NCI-H2171 treated with DMSO at 0.1 percent for 48 hours (cell line): ENCODE measurements around the gene PLXNA4.

Source experiments
- DNase-seq: peaks from one replicate; lab custom pipeline; 2025; lab: John Stamatoyannopoulos, UW

Gene PLXNA4

GRCh38 chr7:132083537-132084123 lies 492.6 kb downstream of the PLXNA4 start:
- no peak for DNase-seq

DNA sequence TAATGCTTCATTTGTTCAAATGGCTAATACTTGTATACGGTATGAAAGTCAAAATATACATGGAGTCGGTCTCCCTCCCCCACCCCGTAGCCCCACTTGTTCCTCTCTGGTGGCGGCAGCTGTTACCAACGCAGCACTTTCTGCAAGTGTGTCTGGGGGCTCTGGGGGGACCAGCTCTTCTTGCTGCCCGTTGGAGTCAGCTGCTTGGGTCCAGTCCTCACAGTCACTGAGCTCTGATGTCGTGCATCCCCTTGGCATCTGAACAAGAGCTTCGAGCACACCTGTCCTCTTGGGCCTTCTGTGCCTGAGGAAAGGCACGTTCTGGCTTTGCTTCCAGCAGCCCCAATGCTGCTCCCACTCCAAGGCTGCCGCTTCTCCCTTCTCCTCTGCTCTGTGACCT lies 493.1 kb downstream of the PLXNA4 start:
- no peak for DNase-seq

DNA sequence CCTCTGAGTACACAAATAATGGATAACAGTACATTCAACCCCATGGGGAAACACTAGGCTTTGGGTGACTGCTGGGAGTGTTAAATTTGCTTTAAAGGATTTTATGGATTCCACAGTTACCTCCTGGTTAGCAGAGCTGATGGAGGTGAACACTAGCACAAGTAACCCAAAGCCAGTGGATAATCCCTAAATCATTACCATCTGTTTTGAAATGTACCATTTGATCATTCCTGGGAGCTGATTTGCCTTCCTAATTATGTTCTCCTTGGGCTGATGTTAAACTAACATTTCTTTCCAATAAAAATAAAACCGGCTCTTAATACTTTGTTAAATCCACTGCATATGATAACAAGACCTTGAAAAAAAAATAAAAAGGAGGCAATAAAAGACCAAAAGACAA lies 493.9 kb downstream of the PLXNA4 start:
- DNase-seq, result no peak

DNA sequence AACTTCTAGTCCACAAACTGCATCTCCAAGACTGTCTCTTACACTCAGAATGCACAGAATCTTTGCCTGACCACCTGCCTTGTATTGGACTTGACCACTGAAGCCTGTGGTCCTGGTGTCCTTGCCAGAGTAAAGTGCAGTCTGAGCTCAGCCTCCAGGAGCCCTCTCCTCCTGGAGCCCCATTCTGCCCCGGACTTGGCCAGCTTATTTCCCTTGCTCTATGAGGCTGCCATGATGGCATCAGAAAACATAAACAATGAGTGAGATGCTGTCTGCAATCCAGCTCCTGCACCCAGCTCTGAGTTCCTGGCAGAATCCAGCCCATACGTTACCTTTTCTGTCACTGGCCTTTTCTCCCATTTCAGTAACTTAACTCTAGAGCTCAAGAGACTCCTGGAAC lies 494.6 kb downstream of the PLXNA4 start:
- DNase-seq, result no peak

- DNase-seq, result no peak
Observed at GRCh38 chr7:132080967-132081668, 495.2 kb downstream of the PLXNA4 start.

GRCh38 chr7:132080467-132080866 lies 495.8 kb downstream of the PLXNA4 start:
- DNase-seq, result no peak

DNA sequence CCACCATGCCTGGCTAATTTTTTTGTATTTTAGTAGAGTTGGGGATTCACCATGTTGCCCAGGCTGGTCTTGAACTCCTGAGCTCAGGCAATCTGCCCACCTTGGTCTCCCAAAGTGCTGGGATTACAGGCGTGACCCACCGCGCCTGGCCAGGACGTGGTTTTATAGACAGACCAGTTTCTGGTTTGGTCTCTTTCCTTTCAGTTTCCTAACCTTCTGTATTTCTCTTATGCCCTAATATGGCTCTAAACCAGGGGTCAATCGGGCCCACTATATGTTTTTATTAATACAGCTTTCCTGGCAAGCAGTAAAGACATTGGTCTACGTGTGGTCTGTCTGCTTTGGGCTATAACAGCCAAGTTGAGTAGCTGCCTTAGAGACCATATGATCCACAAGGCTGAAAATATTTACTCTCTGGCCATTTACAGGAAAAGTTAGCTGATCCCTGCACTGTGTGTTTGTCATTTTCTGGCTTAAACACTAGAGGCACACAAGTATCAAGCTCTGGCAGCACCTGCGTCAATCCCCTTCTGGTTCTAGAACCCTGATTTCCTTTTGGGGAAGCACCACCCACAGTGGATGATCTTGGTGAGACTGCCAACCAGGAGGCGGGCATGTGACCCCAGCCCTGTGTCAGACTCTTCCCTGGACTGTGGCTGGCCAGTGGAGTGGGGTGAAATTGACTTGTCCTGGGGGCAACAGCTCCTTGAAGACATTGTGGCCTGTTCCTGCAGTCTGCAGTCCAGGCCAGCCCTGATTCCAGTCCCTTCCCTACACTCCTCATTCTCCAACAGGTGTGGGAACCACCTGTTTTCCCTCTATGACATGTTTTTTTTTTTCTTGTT lies 497.2 kb downstream of the PLXNA4 start:
- DNase-seq, result no peak

GRCh38 chr7:132077971-132078685 lies 498.1 kb downstream of the PLXNA4 start:
- DNase-seq, result peak; percentile 65

GRCh38 chr7:132076301-132077035 lies 499.8 kb downstream of the PLXNA4 start:
- no peak for DNase-seq

GRCh38 chr7:132075515-132075914 lies 500.8 kb downstream of the PLXNA4 start:
- no peak for DNase-seq

GRCh38 chr7:132073920-132074589 lies 502.2 kb downstream of the PLXNA4 start:
- DNase-seq, result no peak
